GM21447 (cell line): ENCODE data around the gene SH2B3.
"Not testable (repeated sequence)": the region's sequence is repeated elsewhere in the genome, so short reads cannot be mapped to it uniquely, and the experiment has no call there.

ENCODE experiments used
- ATAC-seq: cut with Tn5 transposase; IDR thresholded peaks from one replicate; pipeline ENCODE4 v1.9.1; 2021; ENCODE audit not compliant: unreplicated experiment

SH2B3 gene

GRCh38 chr12:111455448-111456320 is 50.0 kb downstream of the SH2B3 start:
- ATAC-seq, result no peak

GRCh38 chr12:111457071-111457470 is 51.3 kb downstream of the SH2B3 start:
- ATAC-seq, result no peak

GRCh38 chr12:111457577-111457976 is 51.9 kb downstream of the SH2B3 start:
- no peak for ATAC-seq

GRCh38 chr12:111458546-111459172 is 52.9 kb downstream of the SH2B3 start:
- ATAC-seq, result no peak

- not testable (repeated sequence) for ATAC-seq
Measured at GRCh38 chr12:111460111-111460510, 54.4 kb downstream of the SH2B3 start.

- no peak for ATAC-seq
Measured at GRCh38 chr12:111462210-111462769, 56.6 kb downstream of the SH2B3 start.

- ATAC-seq, result no peak
Measured at GRCh38 chr12:111467092-111467856, 61.6 kb downstream of the SH2B3 start.

GRCh38 chr12:111467857-111468241 is 62.1 kb downstream of the SH2B3 start:
- ATAC-seq, result no peak

GRCh38 chr12:111469401-111469800 is 63.7 kb downstream of the SH2B3 start:
- ATAC-seq, result no peak

GRCh38 chr12:111471236-111471635 is 65.5 kb downstream of the SH2B3 start:
- ATAC-seq, result no peak

- ATAC-seq, result no peak
Measured at GRCh38 chr12:111482462-111482861, 76.7 kb downstream of the SH2B3 start.

GRCh38 chr12:111488271-111488670 is 82.5 kb downstream of the SH2B3 start:
- ATAC-seq, result no peak

- no peak for ATAC-seq
Measured at GRCh38 chr12:111488798-111489197, 83.1 kb downstream of the SH2B3 start.

- not testable (repeated sequence) for ATAC-seq
Measured at GRCh38 chr12:111492979-111493378, 87.3 kb downstream of the SH2B3 start.

GRCh38 chr12:111494676-111495075 is 89.0 kb downstream of the SH2B3 start:
- ATAC-seq, result no peak
